Activated CD4-positive, alpha-beta T cell treated with anti-CD3 and anti-CD28 coated beads, Interleukin-2, amount 10 ng/mL, durations not matched to agents 7 days and 5 days (primary cell): Measurements from ENCODE around the gene MGAM2. TPM values are rescaled to one million over a fixed set of nuclear protein-coding genes. Genes with fewer than 3 reads are reported as not detected.

Source experiments
- CTCF ChIA-PET: fragments of 350-600 bp; sonication (Branson Sonifier 250); formaldehyde crosslinking; loops from one replicate; lab custom pipeline; 2021; ENCODE audit warnings: antibody characterized with exemption; lab: Charles Lee
- POLR2A ChIA-PET: fragments of 350-600 bp; sonication (Branson Sonifier 250); formaldehyde crosslinking; loops from one replicate; lab custom pipeline; 2021; ENCODE audit warnings: antibody characterized with exemption; lab: Charles Lee
- DNase-seq: peaks from one replicate; pipeline ENCODE4 v3.0.0-alpha.2; 2020
- H3K27ac Mint-ChIP-seq: one replicate; pipeline ENCODE4 v1.8.0; 2021; ENCODE audit warnings: mild to moderate bottlenecking, moderate library complexity, mixed read lengths
- H3K27me3 Mint-ChIP-seq: one replicate; pipeline ENCODE4 v1.8.0; 2021; ENCODE audit warnings: mixed read lengths
- H3K36me3 Mint-ChIP-seq: one replicate; pipeline ENCODE4 v1.8.0; 2021; ENCODE audit warnings: low read depth, mixed read lengths
- H3K4me1 Mint-ChIP-seq: one replicate; pipeline ENCODE4 v1.8.0; 2021; ENCODE audit warnings: mixed read lengths
- H3K4me3 Mint-ChIP-seq: one replicate; pipeline ENCODE4 v1.8.0; 2021; ENCODE audit warnings: mild to moderate bottlenecking, moderate library complexity, mixed read lengths
- H3K9me3 Mint-ChIP-seq: one replicate; pipeline ENCODE4 v1.8.0; 2021; ENCODE audit warnings: mixed read lengths
- total RNA-seq, 2 experiments: library from RNA; stranded (reverse); gene quantifications; one replicate each; pipeline ENCODE4 v1.2.3, GENCODE V29; 2021

The MGAM2 gene
- total RNA-seq, 2 experiments from 2014 or later, result not detected

DNA sequence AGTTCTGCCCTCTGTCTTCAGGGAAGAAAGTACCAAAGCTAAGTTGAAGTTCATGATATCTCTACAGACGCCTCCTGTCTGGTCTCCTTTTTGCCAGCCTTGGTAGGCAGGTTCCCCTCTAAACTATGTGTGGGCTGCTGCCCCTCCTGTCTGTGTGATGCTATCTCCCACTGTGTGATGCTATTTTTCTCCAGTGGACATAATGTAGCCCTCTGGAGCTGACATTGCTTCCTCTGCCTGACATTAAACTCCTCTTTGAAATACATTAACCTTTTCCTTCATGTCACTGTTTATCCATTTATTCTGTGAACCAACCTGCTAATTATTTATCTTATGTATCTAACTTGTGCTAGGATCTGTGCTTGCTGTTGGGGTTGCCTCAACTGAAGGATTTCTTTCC lies 146.4 kb downstream of the MGAM2 start, which contains the start of gene PRSS58:
Gene PRSS58 (minus strand): TSS at position 101 of the 400 bp plus-strand sequence. CDS start 351 bp downstream, outside the sequence.
- Mint-ChIP-seq H3K27ac (no peak within 1 kb of the TSS), H3K36me3 (no peaks in the 10 kb centered on the region), H3K9me3 (peaks cover 4% of the 10 kb centered on the region), H3K4me3 (no peak within 1 kb of the TSS), H3K27me3 (peaks cover 3% of the 10 kb centered on the region), H3K4me1 (no peaks in the 10 kb centered on the region)
- ChIA-PET POLR2A (no interaction called here), CTCF (interaction anchor here (0.5 kb wide), 1 partner anchor 1659 kb away, joined by 3 read pairs; no protein-coding TSS in a partner anchor)
- DNase-seq, result no peak

DNA sequence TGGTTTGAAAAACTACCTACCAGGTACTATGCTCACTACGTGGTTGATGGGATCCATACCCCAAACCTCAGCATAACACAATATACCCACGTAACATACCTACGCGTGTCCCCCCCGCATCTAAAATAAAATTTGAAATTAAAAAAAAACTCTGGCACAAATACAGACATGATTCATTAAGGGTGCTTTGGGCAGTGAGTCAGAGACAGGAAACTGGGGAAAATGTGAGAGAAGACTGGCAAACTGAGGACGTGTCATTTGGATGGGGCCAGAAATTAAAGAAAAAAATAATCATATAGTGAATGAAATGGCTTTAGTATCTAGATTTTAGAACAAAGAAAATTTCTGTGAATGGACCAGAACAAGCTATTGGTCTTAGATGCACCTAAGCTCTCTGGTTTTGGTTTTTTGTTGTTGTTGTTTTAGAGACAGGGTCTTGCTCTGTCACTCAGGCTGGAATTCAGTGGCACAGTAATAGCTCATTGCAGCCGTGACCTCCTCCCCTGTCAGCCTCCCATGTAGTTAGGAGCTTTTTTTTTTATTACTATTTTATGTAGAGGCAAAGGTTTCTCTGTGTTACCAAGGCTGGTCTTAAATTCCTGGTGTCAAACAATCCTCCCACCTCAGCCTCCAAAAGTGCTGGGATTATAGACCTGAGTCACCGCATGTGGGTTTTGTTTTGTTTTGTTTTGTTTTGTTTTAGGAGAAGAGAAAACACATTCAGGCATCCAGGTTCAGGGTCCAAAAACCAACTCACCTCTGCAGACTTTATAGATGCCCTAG lies 152.3 kb downstream of the MGAM2 start:
- DNase-seq, result no peak
- ChIA-PET POLR2A (no interaction called here), CTCF (interaction anchor here (0.6 kb wide), 1 partner anchor 99 kb away, joined by 5 read pairs; no protein-coding TSS in a partner anchor)
- Mint-ChIP-seq H3K36me3 (no peaks in the 10 kb centered on the region), H3K4me3 (no peak overlapping the region), H3K27me3 (peaks cover 3% of the 10 kb centered on the region), H3K4me1 (no peaks in the 10 kb centered on the region), H3K9me3 (peaks cover 4% of the 10 kb centered on the region), H3K27ac (no peak overlapping the region)

Other genes with a start within 250 kb of the MGAM2 start
- gene OR9A4, start 195.3 kb upstream of the MGAM2 start, total RNA-seq, result not detected
- gene CLEC5A, start 164.7 kb upstream of the MGAM2 start, total RNA-seq, result not detected
- gene TAS2R38, start 137.9 kb upstream of the MGAM2 start, total RNA-seq, result not detected
- not detected for gene MGAM, start 115.8 kb upstream of the MGAM2 start, total RNA-seq
- not detected for gene PRSS58, start 146.3 kb downstream of the MGAM2 start, total RNA-seq